ENCODE results near the gene PDCD1LG2.
"Not testable (repeated sequence)": the region's sequence is repeated elsewhere in the genome, so short reads cannot be mapped to it uniquely, and the experiment has no call there.

PDCD1LG2 gene

DNA sequence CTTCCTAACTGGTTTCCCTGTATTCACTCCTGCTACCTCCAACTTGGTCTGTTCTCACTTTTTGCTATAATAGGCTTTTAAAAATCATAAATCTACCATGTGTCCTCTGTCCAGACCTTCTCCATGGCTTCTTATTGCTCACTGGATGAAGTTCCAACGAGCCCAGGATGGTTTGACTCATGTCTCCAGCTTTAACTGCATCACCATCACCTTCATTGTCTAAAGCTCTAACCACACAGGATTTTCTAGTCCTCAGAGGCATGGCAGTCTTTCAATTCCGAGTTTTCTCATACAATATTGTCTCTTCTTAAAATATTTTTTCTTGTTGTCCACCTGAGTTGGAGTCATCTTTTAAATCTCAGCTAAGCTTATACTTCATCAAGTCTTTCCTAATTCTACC is 49.3 kb downstream of the PDCD1LG2 start:
- H3K4me3 ChIP-seq, result no peak overlapping the region
- peak overlapping the region in 1 of 21 experiments; percentile 85 for H3K27ac ChIP-seq

DNA sequence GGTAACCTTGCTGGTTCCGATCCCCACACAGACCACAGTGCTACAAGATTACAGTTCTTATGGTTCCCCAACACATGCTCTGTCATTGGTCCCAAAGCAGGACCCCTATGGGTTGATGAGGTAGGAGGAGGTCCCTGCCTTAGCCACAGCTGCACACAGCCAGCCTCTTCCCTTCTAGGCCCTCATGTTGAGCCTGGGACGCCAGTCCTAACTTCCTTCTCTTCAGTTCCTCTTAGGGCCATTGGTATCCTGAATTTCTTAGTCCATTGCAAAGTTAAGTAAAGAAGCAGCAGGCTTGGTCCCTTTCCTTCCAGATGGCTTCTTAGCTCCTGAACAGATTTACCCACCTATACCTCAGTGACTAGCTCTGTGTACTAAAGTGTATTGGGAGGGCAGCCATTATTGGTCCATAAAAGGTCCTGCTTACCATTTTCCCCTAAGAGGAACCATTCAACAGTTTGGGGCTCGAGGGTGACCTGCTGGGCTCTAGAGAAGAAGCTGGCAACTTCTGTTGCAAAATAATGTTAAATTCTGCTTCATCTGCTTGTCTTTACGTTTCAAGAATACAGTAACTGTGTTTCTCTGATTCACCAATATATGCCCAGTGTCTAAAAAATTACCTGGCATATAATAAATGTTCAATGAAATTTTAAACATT is 50.2 kb downstream of the PDCD1LG2 start:
- Histone ChIP-seq H3K4me3 (no peak overlapping the region), H3K27ac (peak overlapping the region in 2 of 21 experiments; percentile 32 to 41)

DNA sequence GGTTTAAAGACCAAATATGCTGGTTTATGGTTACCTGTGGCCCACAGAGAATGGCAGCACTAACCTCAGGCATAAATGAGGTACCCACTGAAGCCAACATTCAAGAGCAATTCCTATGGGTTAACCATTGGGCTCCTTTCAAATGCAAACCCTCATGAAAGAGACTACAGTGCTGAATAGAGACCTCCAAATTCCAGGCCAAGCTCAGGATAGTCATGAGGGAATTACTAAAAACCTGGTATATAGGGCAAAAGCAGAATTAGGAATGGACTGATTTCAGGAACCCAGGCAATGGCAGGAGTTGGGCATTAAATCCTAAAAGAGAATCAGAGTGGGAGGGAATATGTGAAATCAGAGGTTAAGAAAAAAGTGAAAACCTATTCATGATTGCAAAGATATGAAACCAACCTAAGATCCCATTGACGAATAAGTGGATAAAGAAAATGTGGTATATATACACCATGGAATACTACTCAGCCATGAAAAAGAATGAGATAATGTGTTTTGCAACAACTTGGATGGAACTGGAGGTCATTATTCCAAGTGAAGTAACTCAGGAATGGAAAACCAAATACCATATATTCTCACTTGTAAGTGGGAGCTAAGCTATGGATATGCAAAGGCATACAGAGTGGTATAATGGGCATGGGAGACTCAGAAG is 51.6 kb downstream of the PDCD1LG2 start:
- Histone ChIP-seq H3K4me3 (no peak overlapping the region), H3K27ac (peak overlapping the region in 2 of 21 experiments; percentile 9 to 18)

DNA sequence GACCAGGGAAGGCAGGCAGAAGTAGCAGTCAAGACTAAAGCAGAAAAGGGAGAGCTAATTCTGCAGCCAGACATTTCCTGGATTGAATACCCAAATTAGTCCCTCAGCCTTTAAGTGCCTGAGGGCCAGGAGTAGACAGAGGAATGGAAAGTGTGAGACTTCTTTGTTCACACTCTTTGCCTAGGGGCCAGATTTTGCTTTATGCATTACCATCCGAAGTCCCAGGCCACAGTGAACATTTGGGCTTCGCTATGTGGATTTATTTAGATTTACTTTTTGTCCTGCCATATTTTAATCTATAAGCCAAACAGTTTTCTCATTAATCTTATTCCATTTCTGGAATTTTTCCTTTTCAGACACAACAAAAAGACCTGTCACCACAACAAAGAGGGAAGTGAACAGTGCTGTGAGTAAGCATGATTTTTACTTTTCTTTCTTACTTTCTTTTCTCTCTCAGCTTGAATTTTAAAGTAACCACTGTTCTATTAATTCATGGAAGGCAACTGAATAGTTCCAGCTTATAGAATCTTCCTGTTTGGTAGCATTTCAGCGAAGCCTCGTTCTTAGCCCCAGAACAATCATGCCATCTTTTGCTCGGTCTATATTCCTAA is 52.6 kb downstream of the PDCD1LG2 start:
- H3K27ac ChIP-seq, result peak overlapping the region in 7 of 21 experiments; percentile 5 to 52 (median 47)
- H3K4me3 ChIP-seq, result no peak overlapping the region

DNA sequence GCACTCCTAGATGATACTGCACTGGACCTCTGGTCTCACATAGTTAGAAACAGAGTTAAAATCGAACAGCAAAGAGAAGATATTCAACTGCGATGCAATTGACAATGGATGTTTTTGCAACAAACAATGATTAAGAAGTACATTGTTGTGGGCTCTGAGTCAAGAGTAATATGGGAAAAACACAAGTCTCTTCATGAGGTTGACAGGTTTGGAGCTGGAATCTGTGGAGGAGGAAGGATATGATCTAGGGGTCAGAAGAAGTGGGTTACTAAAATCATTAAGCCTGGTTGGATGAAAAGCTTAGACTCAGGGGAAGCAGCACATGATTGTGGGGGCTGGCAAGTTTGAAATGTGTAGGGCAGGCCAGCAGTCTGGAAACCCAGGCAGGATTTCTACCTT is 53.1 kb downstream of the PDCD1LG2 start:
- no peak overlapping the region for H3K4me3 ChIP-seq
- H3K27ac ChIP-seq, result peak overlapping the region in 8 of 21 experiments; percentile 5 to 52 (median 34)

DNA sequence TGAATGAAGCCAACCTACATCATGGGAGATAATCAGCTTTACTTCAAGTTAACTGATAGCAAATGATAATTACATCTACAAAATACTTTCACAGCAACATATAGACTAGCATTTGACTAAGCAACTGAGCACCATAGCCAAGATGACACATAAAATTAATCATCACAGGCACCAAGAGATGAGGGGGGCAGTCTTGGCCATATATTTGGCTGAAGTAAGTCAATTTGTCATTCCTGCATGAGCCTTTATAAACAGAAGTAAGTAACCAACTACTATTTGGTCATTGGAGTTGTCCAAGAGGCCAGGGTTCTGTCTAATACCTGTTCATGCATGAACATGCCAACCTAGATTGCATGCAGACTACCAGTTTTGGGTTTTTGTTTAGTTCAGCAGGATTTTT is 53.6 kb downstream of the PDCD1LG2 start:
- Histone ChIP-seq H3K27ac (peak overlapping the region in 4 of 21 experiments; percentile 16 to 52 (median 34)), H3K4me3 (no peak overlapping the region)

DNA sequence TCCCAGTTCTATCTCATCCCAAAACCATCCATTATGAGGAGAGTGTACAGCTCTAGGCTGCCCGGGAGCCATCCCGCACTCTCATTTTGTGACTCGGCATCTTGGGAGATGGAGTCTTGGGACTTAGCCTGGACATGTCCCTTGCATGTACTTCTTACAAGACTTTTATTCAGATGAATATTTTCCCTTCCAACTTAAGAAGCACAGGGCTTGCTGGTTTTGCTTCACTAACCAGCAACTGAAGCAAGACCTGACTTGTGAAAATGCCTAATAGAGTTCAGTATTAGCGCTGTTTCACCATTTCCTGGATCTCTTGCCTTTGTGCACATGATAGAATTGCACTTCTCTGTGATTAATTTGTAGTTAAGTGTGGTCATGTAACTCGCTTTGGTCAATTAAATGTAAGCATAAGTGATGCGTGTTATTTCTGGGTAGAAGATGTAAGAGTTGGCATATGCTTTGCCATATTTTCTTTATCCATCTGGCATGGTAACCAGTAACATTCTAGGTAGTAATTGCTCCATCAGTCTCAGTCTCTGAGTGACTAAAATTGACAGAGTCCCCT is 55.8 kb downstream of the PDCD1LG2 start:
- Histone ChIP-seq H3K27ac (peak overlapping the region in 11 of 21 experiments; percentile 9 to 60 (median 43)), H3K4me3 (no peak overlapping the region)

DNA sequence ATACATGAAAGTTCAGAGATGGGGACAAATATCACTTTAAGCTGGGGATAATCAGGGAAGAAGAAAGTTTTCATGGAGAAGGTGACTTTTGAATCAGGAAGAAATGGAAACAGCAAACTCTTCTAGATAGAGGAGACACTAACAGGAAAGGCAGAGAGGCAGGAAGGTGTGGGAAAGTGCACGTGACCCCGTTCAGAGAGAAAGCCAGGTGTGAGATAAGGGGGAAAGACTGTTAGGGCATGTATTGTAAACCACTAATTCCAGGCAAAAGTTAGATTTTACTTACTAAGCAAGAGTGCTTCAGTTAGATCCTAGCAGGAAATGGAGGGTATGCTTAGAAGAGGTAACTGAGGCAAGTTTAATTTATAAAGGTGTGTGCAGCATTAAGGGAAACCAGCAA is 58.5 kb downstream of the PDCD1LG2 start:
- H3K4me3 ChIP-seq, result no peak overlapping the region
- H3K27ac ChIP-seq, result no peak overlapping the region

DNA sequence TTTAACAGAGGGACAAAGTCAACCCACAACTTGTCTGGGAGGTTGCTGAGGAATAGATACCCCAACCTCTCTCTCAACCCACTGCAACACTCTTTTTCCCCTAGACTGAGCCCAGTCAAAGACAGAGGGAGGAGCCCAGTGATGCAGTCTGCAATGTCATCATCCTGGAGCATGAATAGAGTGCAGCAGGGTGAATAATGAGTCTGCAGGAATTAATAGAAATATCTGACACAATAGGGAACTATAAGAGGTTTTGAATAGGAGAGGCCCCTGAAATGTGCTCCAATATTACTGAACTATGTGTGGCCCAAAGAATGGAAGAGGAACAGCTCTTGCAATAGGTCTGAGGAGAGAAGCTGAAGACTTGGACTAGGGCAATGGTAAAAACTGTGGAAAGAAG is 59.1 kb downstream of the PDCD1LG2 start:
- no peak overlapping the region for H3K4me3 ChIP-seq
- no peak overlapping the region for H3K27ac ChIP-seq

DNA sequence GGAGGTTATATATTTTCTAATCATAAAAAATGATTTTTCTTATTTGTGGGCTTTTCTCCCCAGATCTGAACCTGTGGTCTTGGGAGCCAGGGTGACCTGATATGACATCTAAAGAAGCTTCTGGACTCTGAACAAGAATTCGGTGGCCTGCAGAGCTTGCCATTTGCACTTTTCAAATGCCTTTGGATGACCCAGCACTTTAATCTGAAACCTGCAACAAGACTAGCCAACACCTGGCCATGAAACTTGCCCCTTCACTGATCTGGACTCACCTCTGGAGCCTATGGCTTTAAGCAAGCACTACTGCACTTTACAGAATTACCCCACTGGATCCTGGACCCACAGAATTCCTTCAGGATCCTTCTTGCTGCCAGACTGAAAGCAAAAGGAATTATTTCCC is 59.6 kb downstream of the PDCD1LG2 start:
- Histone ChIP-seq H3K4me3 (no peak overlapping the region), H3K27ac (no peak overlapping the region)

DNA sequence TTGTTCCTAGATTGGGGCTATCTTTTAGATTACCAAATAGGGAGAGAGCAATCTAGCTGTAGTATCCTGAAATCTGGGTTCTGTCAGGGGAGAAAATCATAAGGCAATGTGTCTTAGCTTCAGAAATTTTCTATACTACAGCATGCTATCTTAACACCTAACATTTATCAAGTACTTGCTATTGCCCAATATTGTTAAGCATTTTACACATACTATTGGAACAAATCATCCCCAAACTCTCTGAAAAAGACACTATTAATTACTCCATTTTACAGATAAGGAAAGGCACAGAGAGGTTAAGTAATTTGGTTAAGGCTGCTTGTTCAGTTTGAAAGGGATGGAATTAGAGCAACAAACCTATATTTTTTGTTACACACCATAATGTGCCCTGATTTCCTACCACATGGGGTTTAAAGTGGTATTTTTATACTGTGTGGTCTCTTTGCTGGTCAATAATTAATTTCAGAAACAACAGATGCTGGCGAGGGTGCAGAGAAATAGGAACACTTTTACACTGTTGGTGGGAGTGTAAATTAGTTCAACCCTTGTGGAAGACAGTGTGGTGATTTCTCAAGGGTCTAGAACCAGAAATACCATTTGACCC is 61.4 kb downstream of the PDCD1LG2 start:
- no peak overlapping the region for H3K4me3 ChIP-seq

DNA sequence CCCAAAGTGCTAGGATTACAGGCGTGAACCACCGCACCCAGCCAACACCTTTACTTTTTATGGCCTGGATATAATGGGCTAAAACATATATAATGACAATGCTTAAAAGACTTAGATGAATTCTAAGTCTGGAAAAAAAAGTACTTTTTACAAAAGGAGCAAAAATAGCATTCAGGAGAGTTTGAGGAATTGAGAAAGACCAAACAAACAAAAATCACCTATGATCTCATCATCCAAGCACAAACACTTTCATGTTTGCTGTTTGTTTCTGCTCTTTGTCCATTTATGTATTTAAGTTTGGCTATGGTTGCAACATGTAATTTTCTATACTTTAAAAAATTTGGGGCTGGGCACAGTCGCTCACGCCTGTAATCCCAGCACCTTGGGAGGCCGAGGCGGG is 63.8 kb downstream of the PDCD1LG2 start:
- H3K27ac ChIP-seq, result no peak overlapping the region
- no peak overlapping the region for H3K4me3 ChIP-seq

More for the DNA sequence above, 61.4 kb downstream of the PDCD1LG2 start:
- no peak overlapping the region for H3K27ac ChIP-seq

DNA sequence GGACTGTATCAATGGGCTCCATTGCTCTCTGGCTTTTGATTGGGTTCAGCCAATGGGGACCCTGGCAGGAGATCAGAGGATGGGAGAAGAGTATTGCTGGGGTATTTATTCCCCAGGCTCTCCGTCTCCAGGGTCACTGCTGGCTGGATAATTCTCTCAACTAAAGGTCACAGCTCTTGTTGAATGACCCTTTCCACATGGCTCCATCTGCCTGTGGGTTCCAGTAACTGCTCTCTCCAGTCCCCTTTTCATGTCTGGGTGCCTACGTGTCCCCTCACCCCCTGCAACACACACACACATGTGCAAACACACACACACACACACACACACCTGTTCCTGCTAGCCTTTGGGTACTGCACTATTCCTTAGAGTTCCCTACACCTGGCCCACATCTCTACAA is 64.7 kb downstream of the PDCD1LG2 start:
- H3K27ac ChIP-seq, result no peak overlapping the region
- H3K4me3 ChIP-seq, result no peak overlapping the region

DNA sequence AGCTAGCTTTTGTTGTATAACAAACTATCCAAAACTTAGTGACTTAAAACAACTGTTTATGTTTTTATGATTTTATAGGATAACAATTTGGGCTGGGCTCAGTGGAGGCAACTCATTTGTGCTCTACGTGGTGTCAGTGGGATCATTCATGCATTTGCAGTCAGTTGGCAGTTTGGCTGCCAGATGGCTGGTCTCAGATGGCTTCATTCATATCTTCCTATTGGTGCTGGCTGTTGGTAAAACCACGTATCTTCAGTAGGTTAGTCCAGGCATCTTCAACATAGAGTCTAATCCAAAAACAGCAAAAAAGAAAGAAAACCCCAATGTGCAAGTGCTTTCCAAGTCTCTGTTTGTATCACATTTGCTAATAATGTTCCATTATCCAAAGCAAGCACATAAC is 66.9 kb downstream of the PDCD1LG2 start:
- Histone ChIP-seq H3K27ac (no peak overlapping the region), H3K4me3 (no peak overlapping the region)

DNA sequence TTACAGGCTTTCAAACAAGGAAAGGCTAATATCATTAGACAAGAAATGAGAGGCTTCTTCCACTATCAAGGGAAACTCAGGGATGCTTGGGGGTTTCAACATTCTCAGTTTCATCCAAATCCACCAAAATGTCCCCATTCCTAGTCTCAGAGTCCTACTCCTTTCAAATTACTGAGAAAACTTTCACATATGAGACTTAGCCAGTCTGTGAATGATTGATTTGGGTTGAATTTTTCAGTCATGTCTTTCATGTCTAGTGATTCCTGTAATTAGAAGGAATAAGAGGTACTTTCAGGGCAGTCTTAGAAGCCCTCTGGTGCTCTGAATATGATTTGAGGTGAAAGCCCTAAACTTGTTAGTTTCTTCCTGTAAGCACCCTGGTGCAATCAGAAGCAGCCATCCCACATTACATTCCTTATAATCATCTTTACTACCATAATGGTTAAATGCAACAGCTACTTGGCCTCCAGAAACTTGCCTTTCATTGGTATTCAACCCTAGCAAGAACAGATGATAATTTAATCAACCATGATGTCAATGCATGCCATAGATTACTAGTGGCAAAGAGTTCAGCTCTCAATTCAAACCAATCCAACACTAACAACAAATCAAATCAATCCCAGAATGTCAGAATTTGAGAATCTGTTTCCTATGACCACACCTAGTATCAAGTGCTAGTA is 67.8 kb downstream of the PDCD1LG2 start:
- Histone ChIP-seq H3K4me3 (no peak overlapping the region), H3K27ac (peak overlapping the region in 4 of 21 experiments; percentile 12 to 52 (median 30))

DNA sequence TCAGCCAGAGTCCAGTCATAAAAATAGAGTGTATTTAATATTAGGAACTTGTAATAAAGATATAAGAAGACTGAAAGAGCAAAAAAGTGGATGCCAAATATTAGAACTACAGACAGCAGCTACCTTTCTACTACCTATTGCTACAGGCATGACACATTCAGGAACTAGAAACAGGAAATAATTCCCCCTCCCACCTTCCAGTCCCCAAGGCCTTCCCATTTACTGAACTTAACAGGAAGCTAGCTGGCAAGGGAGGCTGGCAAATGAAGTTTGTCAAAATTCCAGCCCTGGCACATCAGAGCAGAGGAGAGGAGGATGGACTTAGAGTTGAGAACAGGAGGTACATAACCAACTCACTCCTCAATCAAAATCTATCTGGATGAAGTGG is 68.4 kb downstream of the PDCD1LG2 start:
- peak overlapping the region in 3 of 21 experiments; percentile 22 to 52 (median 38) for H3K27ac ChIP-seq
- H3K4me3 ChIP-seq, result no peak overlapping the region

DNA sequence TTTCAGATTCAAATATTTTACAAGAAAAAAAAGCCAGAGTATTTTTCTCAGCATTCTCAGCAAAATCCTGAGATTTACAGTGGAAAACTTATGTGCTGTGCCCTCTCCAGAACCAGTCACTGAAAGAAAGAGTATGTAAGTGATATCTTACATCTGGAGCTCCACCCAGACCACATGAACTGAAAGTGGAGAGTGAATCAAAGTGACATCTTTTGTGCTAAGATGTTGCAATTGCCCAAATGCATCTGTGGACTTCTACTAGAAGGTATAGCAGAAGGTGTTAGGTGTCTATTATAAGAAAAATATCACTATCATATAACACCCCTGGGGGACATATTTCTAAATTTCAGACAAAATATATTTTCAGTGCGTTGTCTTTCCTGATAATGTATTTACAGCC is 69.5 kb downstream of the PDCD1LG2 start:
- no peak overlapping the region for H3K4me3 ChIP-seq
- H3K27ac ChIP-seq, result no peak overlapping the region

DNA sequence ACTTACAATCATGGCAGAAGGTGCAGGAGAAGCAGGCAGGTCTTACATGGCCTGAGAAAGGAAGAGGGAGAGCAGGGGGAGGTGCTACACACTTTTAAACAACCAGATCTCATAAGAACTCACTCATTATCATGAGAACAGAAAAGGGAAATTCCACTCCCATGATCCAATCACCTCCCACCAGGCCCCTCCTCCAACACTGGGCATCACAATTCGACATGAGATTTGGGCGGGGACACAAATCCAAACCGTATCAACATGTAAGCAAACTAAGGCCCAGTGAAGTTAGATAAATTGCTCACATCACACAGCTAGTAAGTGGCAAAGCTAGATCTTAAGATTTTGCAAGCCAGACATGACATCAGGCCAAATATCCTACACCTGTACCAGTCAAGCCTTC is 70.3 kb downstream of the PDCD1LG2 start:
- H3K27ac ChIP-seq, result no peak overlapping the region

DNA sequence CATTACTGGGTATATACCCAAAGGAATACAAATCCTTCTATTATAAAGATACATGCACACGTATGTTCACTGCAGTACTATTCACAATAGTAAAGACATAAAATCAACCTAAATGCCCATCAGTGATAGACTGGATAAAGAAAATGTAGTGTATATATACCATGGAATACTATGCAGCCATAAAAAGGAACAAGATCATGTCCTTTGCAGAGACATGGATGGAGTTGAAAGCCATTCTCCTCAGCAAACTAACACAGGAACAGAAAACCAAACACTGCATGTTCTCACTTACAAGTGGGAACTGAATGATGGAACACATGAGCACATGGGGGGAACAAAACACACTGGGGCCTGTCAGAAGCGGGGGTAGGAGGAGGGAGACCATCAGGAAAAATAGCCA is 71.4 kb downstream of the PDCD1LG2 start:
- not testable (repeated sequence) for H3K4me3 ChIP-seq, H3K27ac ChIP-seq

More for the DNA sequence above, 70.3 kb downstream of the PDCD1LG2 start:
- no peak overlapping the region for H3K4me3 ChIP-seq

DNA sequence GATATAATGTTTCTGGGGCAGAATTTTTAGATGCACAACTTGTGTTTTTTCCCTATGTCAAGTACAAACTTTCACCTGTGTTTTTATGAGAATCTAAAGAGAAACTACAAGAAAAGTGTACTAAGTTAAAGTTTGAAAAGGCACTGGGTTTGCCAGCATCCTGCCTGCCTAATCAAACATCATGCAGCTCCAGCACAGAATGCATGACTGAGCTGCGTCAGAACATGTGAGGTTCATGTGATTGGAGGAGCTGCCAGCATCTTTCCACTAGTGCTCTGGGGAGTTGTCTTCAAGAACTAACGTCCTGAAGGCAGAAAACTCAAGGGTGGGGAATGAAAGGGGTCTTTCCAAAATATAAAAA is 72.5 kb downstream of the PDCD1LG2 start:
- Histone ChIP-seq H3K27ac (peak overlapping the region in 12 of 21 experiments; percentile 2 to 73 (median 58)), H3K4me3 (no peak overlapping the region)
